Right lobe of liver (tissue), 6 donors: ENCODE data around the gene CLDND1. TPM values are rescaled to one million over a fixed set of nuclear protein-coding genes. Genes with fewer than 3 reads are reported as not detected.

Source experiments
- ATAC-seq, 4 donors: fragments of 200-7000 bp; cut with Tn5 transposase; one replicate each; pipeline ENCODE4 v1.9.1; 2020; ENCODE audit warnings: mild to moderate bottlenecking in 4 of 4, moderate library complexity in 4 of 4
- DNase-seq, 3 donors: peaks; one replicate each; pipeline ENCODE4 v3.0.0-alpha.2; 2020
- H3K27ac ChIP-seq, 3 donors: fragments of 200-600 bp; one replicate each; pipeline ENCODE4 v1.8.0; 2022
- H3K27me3 ChIP-seq, 2 donors: fragments of 200-600 bp; one replicate each; pipeline ENCODE4 v1.8.0; 2022
- H3K36me3 ChIP-seq, 4 donors: fragments of 200-600 bp; sonication (generic) in 1 of 4; one replicate each; pipeline versions ENCODE4 v1.5.1 to v1.8.0; 2017 to 2022; ENCODE audit warnings: control low read depth in 1 of 4
- H3K4me1 ChIP-seq, 4 donors: fragments of 200-600 bp; sonication (generic) in 1 of 4; one replicate each; pipeline versions ENCODE4 v1.5.1 to v1.8.0; 2017 to 2022; ENCODE audit warnings: control low read depth in 1 of 4
- H3K4me3 ChIP-seq, 3 donors: fragments of 200-600 bp; one replicate each; pipeline ENCODE4 v1.8.0; 2022
- H3K9me3 ChIP-seq, 4 donors: fragments of 200-600 bp; sonication (generic) in 1 of 4; one replicate each; pipeline versions ENCODE4 v1.5.1 to v1.8.0; 2017 to 2022; ENCODE audit warnings: control low read depth in 1 of 4
- POLR2A ChIP-seq: fragments of 450-650 bp; IDR thresholded peaks from one replicate; pipeline ENCODE4 v1.6.1; 2017; ENCODE audit warnings: antibody characterized with exemption, mild to moderate bottlenecking
- WGBS: methylation state at CpG from one replicate; pipeline ENCODE4 v1.1.6; 2018; ENCODE audit warnings: low coverage, low lambda C conversion rate; ENCODE audit not compliant: insufficient coverage; ENCODE audit errors: missing lambda C conversion rate; 5-methylcytosine and 5-hydroxymethylcytosine counted together
- intact Hi-C, 2 donors: fragments of 100-400 bp; cut with DNase I; formaldehyde crosslinking; loops; one replicate each; pipeline versions ENCODE4 v1.11.2 to v1.14.1; 2022
- total RNA-seq, 6 experiments: library from RNA; depleted of rRNA in 2 of 6; stranded (reverse); fragments of >200 nt in 2 of 6; fragmentation: NEBNext Ultra II Directional in 3 of 6; extraction: Animal tissue kit (Norgen Biotek cat#: 25700) in 3 of 6; gene quantifications; one replicate each; pipeline versions ENCODE4 v1.1.0 to v1.2.4, GENCODE V29; 2016 to 2023
- TF ChIP-seq, protein P1 (sequence below), 4 donors: fragments of 200-600 bp in 3 of 4; fragments of 450-650 bp in 1 of 4; IDR thresholded peaks; one replicate each; pipeline versions ENCODE4 v1.5.1 to v1.8.0; 2016 to 2022; ENCODE audit warnings: antibody characterized with exemption in 4 of 4, mild to moderate bottlenecking in 2 of 4
- donor health status: DM: no; HTN: yes; CAD: no.
- donor health status: DM: no; HTN: no; CAD: no.
- donor health status: DM: no; HTN: no; CAD: no.
- donor health status: DM: no; HTN: yes; CAD: no.
- donor health status: DM: no; HTN: yes; CAD: no.

The CLDND1 gene
- total RNA-seq, 6 experiments from 2014 or later, result 26.1 to 44.8 (median 34.9) TPM

DNA sequence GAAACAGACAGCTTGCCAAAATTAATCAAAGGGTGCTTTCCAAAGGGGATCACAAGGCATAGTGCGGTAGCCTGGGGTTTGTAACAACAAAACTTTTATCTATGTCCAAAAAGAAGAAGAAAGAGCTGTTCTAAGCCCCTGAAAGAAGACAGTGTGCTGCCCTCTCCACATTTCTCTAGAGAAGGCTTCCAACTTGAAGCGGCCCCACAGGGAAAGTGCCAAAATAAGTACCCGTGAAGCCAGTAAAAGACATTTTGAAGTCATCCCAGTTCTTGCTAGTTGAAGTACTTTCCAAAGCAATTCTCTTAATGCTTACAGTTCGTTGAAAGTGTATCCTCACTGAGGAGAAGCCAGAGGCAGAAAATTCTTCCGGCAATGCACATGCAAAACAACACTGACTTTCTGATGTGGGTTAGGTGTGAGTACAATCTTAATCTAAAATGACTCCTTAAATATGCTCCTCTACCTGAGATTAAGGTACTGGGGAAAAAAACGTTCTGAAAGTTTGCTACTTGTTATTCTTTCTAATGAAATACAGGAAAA, 30.4 kb upstream of the CLDND1 start:
- Histone ChIP-seq H3K36me3 (no peaks in the 10 kb centered on the region), H3K27me3 (no peaks in the 10 kb centered on the region), H3K27ac (no peak overlapping the region), H3K4me1 (no peaks in the 10 kb centered on the region), H3K9me3 (no peaks in the 10 kb centered on the region), H3K4me3 (no peak overlapping the region)
- no peak for DNase-seq
- TF ChIP-seq POLR2A, result no peak
- TF ChIP-seq, protein P1, sequence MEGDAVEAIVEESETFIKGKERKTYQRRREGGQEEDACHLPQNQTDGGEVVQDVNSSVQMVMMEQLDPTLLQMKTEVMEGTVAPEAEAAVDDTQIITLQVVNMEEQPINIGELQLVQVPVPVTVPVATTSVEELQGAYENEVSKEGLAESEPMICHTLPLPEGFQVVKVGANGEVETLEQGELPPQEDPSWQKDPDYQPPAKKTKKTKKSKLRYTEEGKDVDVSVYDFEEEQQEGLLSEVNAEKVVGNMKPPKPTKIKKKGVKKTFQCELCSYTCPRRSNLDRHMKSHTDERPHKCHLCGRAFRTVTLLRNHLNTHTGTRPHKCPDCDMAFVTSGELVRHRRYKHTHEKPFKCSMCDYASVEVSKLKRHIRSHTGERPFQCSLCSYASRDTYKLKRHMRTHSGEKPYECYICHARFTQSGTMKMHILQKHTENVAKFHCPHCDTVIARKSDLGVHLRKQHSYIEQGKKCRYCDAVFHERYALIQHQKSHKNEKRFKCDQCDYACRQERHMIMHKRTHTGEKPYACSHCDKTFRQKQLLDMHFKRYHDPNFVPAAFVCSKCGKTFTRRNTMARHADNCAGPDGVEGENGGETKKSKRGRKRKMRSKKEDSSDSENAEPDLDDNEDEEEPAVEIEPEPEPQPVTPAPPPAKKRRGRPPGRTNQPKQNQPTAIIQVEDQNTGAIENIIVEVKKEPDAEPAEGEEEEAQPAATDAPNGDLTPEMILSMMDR (IDR thresholded peaks at IDR 0.05), result no peak
- WGBS, result 64% methylated on average over 6 of the region's 6 CpGs
- no peak for ATAC-seq
- intact Hi-C loops, result no loop called here

GRCh38 chr3:98552232-98553020, 29.7 kb upstream of the CLDND1 start:
- 67% methylated on average over 4 of the region's 4 CpGs for WGBS
- Histone ChIP-seq H3K36me3 (no peaks in the 10 kb centered on the region), H3K9me3 (no peaks in the 10 kb centered on the region), H3K27me3 (no peaks in the 10 kb centered on the region), H3K4me1 (no peaks in the 10 kb centered on the region), H3K4me3 (no peak overlapping the region), H3K27ac (no peak overlapping the region)
- TF ChIP-seq POLR2A, result no peak
- TF ChIP-seq, protein P1 (IDR thresholded peaks at IDR 0.05), result no peak
- ATAC-seq, result no peak
- no peak for DNase-seq
- intact Hi-C loops, result no loop called here

DNA sequence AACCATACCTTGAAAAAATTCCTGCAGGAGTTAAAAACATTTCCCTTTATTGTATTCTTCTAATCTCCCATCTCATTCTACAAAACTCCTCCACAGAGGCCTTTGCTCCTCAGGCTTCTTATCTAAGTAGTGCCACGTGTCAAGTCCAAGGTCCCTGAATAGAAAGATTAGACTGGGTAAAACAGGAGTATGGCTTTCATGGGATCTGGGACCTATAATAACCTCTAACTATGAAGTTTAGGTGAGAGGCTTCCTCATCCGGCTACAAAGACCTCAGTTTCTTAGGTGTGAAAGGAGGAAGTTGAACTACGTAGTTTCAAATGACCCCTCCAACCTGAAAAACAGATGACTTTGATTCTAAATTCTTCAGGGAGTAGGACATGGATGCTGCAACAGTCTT, 29.1 kb upstream of the CLDND1 start:
- no peak overlapping the region for H3K27ac ChIP-seq
- TF ChIP-seq POLR2A, result no peak
- TF ChIP-seq, protein P1 (IDR thresholded peaks at IDR 0.05), result no peak
- no peaks in the 10 kb centered on the region for H3K9me3 ChIP-seq
- H3K4me3 ChIP-seq, result no peak overlapping the region
- DNase-seq (no peak), ATAC-seq (no peak)
- H3K27me3 ChIP-seq, result no peaks in the 10 kb centered on the region
- no peaks in the 10 kb centered on the region for H3K36me3 ChIP-seq
- intact Hi-C loops, result no loop called here
- WGBS, result 52% methylated on average over 3 of the region's 3 CpGs
- H3K4me1 ChIP-seq, result no peaks in the 10 kb centered on the region

- intact Hi-C loops, result no loop called here
- no peak overlapping the region for H3K27ac ChIP-seq
- no peaks in the 10 kb centered on the region for H3K27me3 ChIP-seq
- 86% methylated on average over 1 of the region's 2 CpGs for WGBS
- no peaks in the 10 kb centered on the region for H3K36me3 ChIP-seq
- no peaks in the 10 kb centered on the region for H3K9me3 ChIP-seq
- no peaks in the 10 kb centered on the region for H3K4me1 ChIP-seq
- H3K4me3 ChIP-seq, result no peak overlapping the region
- ATAC-seq (no peak), DNase-seq (no peak)
- TF ChIP-seq, protein P1 (IDR thresholded peaks at IDR 0.05), result no peak
- no peak for TF ChIP-seq POLR2A
Observed at GRCh38 chr3:98551236-98551635, 28.5 kb upstream of the CLDND1 start.
